ENCODE results near the gene TERB2.
"Not testable (repeated sequence)": the region's sequence is repeated elsewhere in the genome, so short reads cannot be mapped to it uniquely, and the experiment has no call there.

The TERB2 gene

DNA sequence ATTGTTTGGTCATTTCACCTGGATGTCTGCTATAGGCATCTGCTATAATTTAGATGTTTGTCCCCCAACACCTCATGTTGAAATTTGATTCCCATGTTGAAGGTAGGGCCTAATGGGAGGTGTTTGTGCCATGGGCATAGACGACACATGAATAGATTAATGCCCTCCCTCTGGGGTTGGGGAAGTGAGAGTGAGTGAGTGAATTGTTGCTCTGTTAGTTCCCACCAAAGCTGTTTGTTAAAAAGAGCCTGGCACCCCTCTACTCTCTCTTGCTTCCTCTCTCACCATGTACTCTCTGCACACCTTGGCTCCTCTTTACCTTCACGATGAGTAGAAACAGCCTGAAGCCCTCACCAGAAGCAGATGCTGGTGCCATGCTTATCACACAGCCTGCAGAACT lies 42.6 kb downstream of the TERB2 start:
- Histone ChIP-seq H3K27ac (ENCODE audit: low read depth, low read length) (no peak overlapping the region), H3K4me3 (ENCODE audit: low read depth in 1 of 2, low read length in 2 of 2) (no peak overlapping the region), H3K9me3 (ENCODE audit: control insufficient read depth in 1 of 2, low read length in 2 of 2) (no peaks in the 10 kb centered on the region), H3K36me3 (ENCODE audit: control insufficient read depth in 1 of 2, insufficient read depth in 2 of 2, low read length in 2 of 2) (no peaks in the 10 kb centered on the region), H3K9ac (ENCODE audit: low read depth in 1 of 2, low read length in 2 of 2) (no peak overlapping the region), H3K4me1 (ENCODE audit: control insufficient read depth in 1 of 2, insufficient read depth in 2 of 2, low read length in 2 of 2) (no peaks in the 10 kb centered on the region), H3K27me3 (ENCODE audit: control insufficient read depth in 1 of 2, insufficient read depth in 2 of 2, low read length in 2 of 2) (no peaks in the 10 kb centered on the region)

DNA sequence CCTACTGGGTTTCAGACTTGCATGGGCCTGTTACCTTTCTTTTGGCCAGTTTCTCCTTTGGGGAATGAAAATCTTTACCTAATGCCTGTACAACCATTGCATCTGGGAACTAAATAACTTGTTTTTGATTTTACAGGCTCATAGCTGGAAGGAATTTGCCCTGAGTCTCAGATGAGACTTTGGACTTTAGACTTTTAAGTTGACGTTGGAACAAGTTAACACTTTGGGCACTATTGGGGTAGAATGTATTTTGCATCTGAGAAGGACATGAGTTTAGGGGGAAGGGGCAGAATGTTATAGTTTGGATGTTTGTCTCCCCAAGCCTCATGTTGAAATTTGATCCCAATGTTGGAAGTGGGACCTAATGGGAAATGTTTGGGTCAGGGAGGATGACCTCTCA lies 44.7 kb downstream of the TERB2 start:
- not testable (repeated sequence) for H3K27ac ChIP-seq (ENCODE audit: low read depth, low read length)

DNA sequence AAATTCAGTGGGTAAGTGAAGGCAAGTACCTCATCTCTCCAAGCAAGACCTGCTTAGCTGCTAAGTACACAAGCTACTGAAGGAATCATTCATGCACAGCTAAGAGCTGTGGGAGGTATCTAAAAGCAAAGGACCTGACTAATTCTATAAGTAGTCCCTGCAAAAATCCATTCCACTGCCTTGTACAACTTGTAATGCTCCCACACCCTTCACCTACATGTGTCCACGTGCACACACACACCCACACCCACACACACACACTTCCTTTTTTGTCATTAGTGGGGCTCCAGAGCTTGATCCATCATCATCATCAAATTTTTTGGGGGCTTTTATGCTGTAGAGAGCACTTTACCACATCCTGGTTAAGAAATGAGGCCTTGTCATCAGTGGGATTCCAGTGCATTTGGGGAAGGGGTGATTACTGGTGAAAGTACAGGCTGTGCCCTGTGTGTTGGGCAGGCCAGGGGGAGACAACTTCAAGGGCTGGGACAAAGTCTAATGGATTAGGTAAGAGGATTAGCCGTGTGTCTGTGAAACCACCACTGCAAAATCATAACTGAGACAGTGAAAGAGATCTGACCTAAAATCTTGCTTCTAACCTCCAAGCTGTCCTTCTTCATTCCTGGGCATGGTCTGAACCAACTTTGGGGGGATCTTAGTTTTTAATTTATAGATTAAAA lies 47.4 kb downstream of the TERB2 start:
- not testable (repeated sequence) for H3K27ac ChIP-seq (ENCODE audit: low read depth, low read length)

More for the DNA sequence above, 44.7 kb downstream of the TERB2 start:
- not testable (repeated sequence) for H3K4me1 ChIP-seq (ENCODE audit: control insufficient read depth in 1 of 2, insufficient read depth in 2 of 2, low read length in 2 of 2); H3K27me3 ChIP-seq (ENCODE audit: control insufficient read depth in 1 of 2, insufficient read depth in 2 of 2, low read length in 2 of 2); H3K4me3 ChIP-seq (ENCODE audit: low read depth in 1 of 2, low read length in 2 of 2); H3K36me3 ChIP-seq (ENCODE audit: control insufficient read depth in 1 of 2, insufficient read depth in 2 of 2, low read length in 2 of 2); H3K9ac ChIP-seq (ENCODE audit: low read depth in 1 of 2, low read length in 2 of 2); H3K9me3 ChIP-seq (ENCODE audit: control insufficient read depth in 1 of 2, low read length in 2 of 2)

DNA sequence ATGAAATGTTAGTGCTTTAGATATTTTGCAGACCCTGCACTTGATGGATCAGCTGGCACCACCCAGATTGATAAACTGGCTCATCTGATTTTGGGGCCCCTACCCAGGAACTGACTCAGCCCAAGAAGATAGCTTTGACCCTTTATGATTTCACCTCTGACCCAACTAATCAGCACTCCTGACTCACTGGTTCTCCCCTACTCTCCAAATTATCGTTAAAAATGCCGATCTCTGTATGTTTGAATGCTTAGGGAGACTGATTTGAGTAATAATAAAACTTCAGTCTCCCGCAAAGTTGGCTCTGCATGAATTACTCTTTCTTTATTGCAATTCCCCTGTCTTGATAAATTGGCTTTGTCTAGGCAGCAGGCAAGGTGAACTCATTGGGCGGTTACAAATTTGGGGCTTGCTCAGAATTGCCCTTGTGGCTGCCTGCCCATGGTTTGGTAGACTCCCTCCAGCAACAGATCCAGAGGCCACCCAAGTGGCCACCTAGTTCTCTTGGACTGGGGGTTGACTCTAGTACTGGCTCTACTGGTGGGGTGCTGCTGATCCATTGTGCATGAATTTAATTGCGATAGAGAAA lies 48.2 kb downstream of the TERB2 start:
- H3K27me3 ChIP-seq (ENCODE audit: control insufficient read depth in 1 of 2, insufficient read depth in 2 of 2, low read length in 2 of 2); H3K36me3 ChIP-seq (ENCODE audit: control insufficient read depth in 1 of 2, insufficient read depth in 2 of 2, low read length in 2 of 2); H3K9ac ChIP-seq (ENCODE audit: low read depth in 1 of 2, low read length in 2 of 2); H3K9me3 ChIP-seq (ENCODE audit: control insufficient read depth in 1 of 2, low read length in 2 of 2); H3K27ac ChIP-seq (ENCODE audit: low read depth, low read length); H3K4me3 ChIP-seq (ENCODE audit: low read depth in 1 of 2, low read length in 2 of 2); H3K4me1 ChIP-seq (ENCODE audit: control insufficient read depth in 1 of 2, insufficient read depth in 2 of 2, low read length in 2 of 2): not testable (repeated sequence)

More for the DNA sequence above, 47.4 kb downstream of the TERB2 start:
- not testable (repeated sequence) for H3K36me3 ChIP-seq (ENCODE audit: control insufficient read depth in 1 of 2, insufficient read depth in 2 of 2, low read length in 2 of 2); H3K4me3 ChIP-seq (ENCODE audit: low read depth in 1 of 2, low read length in 2 of 2); H3K27me3 ChIP-seq (ENCODE audit: control insufficient read depth in 1 of 2, insufficient read depth in 2 of 2, low read length in 2 of 2); H3K9me3 ChIP-seq (ENCODE audit: control insufficient read depth in 1 of 2, low read length in 2 of 2); H3K4me1 ChIP-seq (ENCODE audit: control insufficient read depth in 1 of 2, insufficient read depth in 2 of 2, low read length in 2 of 2); H3K9ac ChIP-seq (ENCODE audit: low read depth in 1 of 2, low read length in 2 of 2)

DNA sequence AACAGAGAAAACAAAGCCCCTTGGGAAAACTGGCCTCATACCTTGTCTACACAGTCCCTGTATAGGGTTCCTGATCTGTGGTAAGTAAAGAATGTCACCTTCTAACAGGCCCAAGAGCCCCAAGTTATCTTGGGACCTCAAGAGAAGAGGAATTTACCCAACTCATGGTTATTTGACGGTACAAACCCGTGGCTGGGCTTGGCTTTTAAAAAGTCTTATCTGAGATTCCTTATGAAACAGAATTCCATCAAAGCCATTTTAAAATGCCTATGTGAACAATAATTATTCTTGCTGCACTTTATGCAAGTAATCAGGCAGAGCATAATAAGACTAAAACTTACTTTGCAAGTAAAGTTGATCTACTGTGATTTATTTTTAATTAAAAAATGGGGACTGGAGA lies 52.6 kb downstream of the TERB2 start:
- H3K4me3 ChIP-seq (ENCODE audit: low read depth in 1 of 2, low read length in 2 of 2): no peak overlapping the region
- no peaks in the 10 kb centered on the region for H3K27me3 ChIP-seq (ENCODE audit: control insufficient read depth in 1 of 2, insufficient read depth in 2 of 2, low read length in 2 of 2)
- H3K4me1 ChIP-seq (ENCODE audit: control insufficient read depth in 1 of 2, insufficient read depth in 2 of 2, low read length in 2 of 2): no peaks in the 10 kb centered on the region
- no peak overlapping the region for H3K27ac ChIP-seq (ENCODE audit: low read depth, low read length)
- no peak overlapping the region for H3K9ac ChIP-seq (ENCODE audit: low read depth in 1 of 2, low read length in 2 of 2)
- no peaks in the 10 kb centered on the region for H3K36me3 ChIP-seq (ENCODE audit: control insufficient read depth in 1 of 2, insufficient read depth in 2 of 2, low read length in 2 of 2)
- no peaks in the 10 kb centered on the region for H3K9me3 ChIP-seq (ENCODE audit: control insufficient read depth in 1 of 2, low read length in 2 of 2)

DNA sequence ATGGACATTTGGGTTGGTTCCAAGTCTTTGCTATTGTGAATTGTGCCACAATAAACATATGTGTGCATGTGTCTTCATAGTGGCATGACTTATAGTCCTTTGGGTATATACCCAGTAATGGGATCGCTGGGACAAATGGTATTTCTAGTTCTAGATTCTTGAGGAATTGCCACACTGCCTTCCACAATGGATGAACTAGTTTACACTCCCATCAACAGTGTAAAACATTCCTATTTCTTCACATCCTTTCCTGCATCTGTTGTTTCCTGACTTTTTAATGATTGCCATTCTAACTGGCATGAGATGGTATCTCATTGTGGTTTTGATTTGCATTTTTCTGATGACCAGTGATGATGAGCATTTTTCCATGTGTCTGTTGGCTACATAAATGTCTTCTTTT lies 58.6 kb downstream of the TERB2 start:
- H3K27me3 ChIP-seq (ENCODE audit: control insufficient read depth in 1 of 2, insufficient read depth in 2 of 2, low read length in 2 of 2); H3K9me3 ChIP-seq (ENCODE audit: control insufficient read depth in 1 of 2, low read length in 2 of 2); H3K36me3 ChIP-seq (ENCODE audit: control insufficient read depth in 1 of 2, insufficient read depth in 2 of 2, low read length in 2 of 2); H3K27ac ChIP-seq (ENCODE audit: low read depth, low read length); H3K9ac ChIP-seq (ENCODE audit: low read depth in 1 of 2, low read length in 2 of 2); H3K4me1 ChIP-seq (ENCODE audit: control insufficient read depth in 1 of 2, insufficient read depth in 2 of 2, low read length in 2 of 2); H3K4me3 ChIP-seq (ENCODE audit: low read depth in 1 of 2, low read length in 2 of 2): not testable (repeated sequence)

DNA sequence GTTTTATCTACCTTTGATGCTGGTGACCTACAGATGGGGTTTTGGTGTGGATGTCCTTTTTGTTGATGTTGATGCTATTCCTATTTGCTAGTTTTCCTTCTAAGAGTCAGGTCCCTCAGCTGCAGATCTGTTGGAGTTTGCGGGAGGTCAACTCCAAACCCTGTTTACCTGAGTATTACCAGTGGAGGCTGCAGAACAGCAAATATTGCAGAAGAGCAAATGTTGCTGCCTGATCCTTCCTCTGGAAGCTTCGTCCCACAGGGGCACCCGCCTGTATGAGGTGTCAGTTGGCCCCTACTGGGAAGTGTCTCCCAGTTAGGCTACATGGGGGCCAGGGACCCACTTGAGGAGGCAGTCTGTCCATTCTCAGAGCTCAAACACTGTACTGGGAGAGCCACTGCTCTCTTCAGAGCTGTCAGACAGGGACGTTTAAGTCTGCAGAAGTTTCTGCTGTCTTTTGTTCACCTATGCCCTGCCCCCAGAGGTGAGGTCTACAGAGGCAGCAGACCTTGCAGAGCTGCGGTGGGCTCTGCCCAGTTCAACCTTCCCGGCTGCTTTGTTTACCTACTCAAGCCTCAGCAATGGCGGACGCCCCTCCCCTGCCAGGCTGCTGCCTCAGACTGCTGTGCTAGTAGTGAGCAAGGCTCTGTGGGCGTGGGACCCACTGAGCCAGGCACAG lies 63.9 kb downstream of the TERB2 start:
- H3K9me3 ChIP-seq (ENCODE audit: control insufficient read depth in 1 of 2, low read length in 2 of 2); H3K9ac ChIP-seq (ENCODE audit: low read depth in 1 of 2, low read length in 2 of 2); H3K4me3 ChIP-seq (ENCODE audit: low read depth in 1 of 2, low read length in 2 of 2); H3K27ac ChIP-seq (ENCODE audit: low read depth, low read length); H3K27me3 ChIP-seq (ENCODE audit: control insufficient read depth in 1 of 2, insufficient read depth in 2 of 2, low read length in 2 of 2); H3K36me3 ChIP-seq (ENCODE audit: control insufficient read depth in 1 of 2, insufficient read depth in 2 of 2, low read length in 2 of 2): not testable (repeated sequence)
- H3K4me1 ChIP-seq (ENCODE audit: control insufficient read depth in 1 of 2, insufficient read depth in 2 of 2, low read length in 2 of 2): peaks cover 10 to 12% of the 10 kb centered on the region in 2 donors

DNA sequence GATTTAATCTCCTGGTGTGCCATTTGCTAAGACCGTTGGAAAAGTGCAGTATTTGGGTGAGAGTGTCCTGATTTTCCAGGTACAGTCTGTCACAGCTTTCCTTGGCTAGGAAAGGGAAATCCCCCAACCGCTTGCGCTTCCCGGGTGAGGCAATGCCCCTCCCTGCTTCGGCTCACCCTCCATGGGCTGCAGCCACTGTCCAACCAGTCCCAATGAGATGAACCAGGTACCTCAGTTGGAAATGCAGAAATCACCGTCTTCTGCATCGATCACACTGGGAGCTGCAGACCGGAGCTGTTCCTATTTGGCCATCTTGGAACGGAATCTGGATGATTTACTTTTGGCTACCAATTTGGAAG lies 64.4 kb downstream of the TERB2 start:
- H3K36me3 ChIP-seq (ENCODE audit: control insufficient read depth in 1 of 2, insufficient read depth in 2 of 2, low read length in 2 of 2); H3K27ac ChIP-seq (ENCODE audit: low read depth, low read length); H3K27me3 ChIP-seq (ENCODE audit: control insufficient read depth in 1 of 2, insufficient read depth in 2 of 2, low read length in 2 of 2); H3K9me3 ChIP-seq (ENCODE audit: control insufficient read depth in 1 of 2, low read length in 2 of 2); H3K4me3 ChIP-seq (ENCODE audit: low read depth in 1 of 2, low read length in 2 of 2); H3K9ac ChIP-seq (ENCODE audit: low read depth in 1 of 2, low read length in 2 of 2): not testable (repeated sequence)
- H3K4me1 ChIP-seq (ENCODE audit: control insufficient read depth in 1 of 2, insufficient read depth in 2 of 2, low read length in 2 of 2): peaks cover 10 to 12% of the 10 kb centered on the region in 2 donors

DNA sequence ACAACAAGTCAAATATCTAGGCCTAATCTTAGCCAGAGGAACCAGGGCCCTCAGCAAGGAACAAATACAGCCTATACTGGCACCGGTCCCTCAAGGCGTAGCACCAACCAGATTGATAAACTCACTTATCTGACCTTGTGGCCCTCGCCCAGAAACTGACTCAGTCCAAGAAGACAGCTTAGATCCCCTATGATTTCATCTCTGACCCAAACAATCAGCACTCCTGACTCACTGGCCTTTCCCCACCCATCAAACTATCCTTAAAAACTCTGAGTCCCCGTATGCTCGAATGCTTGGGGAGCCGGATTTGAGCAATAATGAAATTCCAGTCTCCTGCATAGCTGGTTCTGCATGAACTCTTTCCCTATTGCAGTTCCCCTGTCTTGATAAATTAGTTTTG lies 64.9 kb downstream of the TERB2 start:
- no peak overlapping the region for H3K27ac ChIP-seq (ENCODE audit: low read depth, low read length)
- H3K27me3 ChIP-seq (ENCODE audit: control insufficient read depth in 1 of 2, insufficient read depth in 2 of 2, low read length in 2 of 2): peaks cover 0 to 2% of the 10 kb centered on the region in 2 donors
- H3K36me3 ChIP-seq (ENCODE audit: control insufficient read depth in 1 of 2, insufficient read depth in 2 of 2, low read length in 2 of 2): no peaks in the 10 kb centered on the region
- no peaks in the 10 kb centered on the region for H3K9me3 ChIP-seq (ENCODE audit: control insufficient read depth in 1 of 2, low read length in 2 of 2)
- no peak overlapping the region for H3K9ac ChIP-seq (ENCODE audit: low read depth in 1 of 2, low read length in 2 of 2)
- peaks cover 10 to 13% of the 10 kb centered on the region in 2 donors for H3K4me1 ChIP-seq (ENCODE audit: control insufficient read depth in 1 of 2, insufficient read depth in 2 of 2, low read length in 2 of 2)
- H3K4me3 ChIP-seq (ENCODE audit: low read depth in 1 of 2, low read length in 2 of 2): no peak overlapping the region

DNA sequence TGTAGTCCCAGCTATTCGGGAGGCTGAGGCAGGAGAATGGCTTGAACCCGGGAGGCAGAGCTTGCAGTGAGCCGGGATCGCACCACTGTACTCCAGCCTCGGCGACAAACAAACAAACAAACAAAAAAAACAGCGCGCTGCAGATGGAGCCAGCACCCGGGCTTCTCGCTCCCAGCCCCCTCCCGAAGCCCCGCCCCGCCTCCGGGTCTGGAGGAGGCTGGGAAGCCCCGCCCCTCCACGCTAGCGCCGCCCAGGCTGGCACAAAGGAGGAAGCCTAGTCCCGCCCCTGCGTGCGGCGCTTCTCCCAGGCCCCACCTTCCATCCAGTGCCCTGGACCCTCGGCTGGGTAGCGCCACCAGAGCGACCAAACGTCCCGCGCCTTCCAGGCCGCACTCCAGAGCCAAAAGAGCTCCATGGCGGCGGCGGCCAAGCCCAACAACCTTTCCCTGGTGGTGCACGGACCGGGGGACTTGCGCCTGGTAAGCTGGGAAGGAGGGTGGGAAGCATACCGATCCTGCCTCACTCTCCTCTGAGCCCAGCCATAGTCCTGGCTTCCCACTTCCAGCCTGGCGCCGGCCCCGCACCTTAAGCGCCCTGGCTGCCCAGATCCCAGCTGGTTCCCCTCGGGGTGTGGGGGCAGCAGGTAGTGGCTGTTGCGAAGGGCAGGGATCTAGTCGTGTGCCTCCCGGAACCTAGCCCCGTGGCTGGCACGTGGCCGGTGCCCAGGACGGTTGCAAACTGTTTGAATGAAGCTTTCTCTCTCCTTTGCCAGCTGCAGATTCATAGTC lies 66.6 kb downstream of the TERB2 start, which contains the start of gene SORD:
TSS of gene SORD (plus strand) at position 325 of the 788 bp plus-strand sequence. CDS start at position 414, 89 bp downstream.
- Histone ChIP-seq H3K27me3 (ENCODE audit: control insufficient read depth in 1 of 2, insufficient read depth in 2 of 2, low read length in 2 of 2) (peaks cover 0 to 2% of the 10 kb centered on the region in 2 donors), H3K36me3 (ENCODE audit: control insufficient read depth in 1 of 2, insufficient read depth in 2 of 2, low read length in 2 of 2) (no peaks in the 10 kb centered on the region), H3K27ac (ENCODE audit: low read depth, low read length) (no peak within 1 kb of the TSS), H3K4me1 (ENCODE audit: control insufficient read depth in 1 of 2, insufficient read depth in 2 of 2, low read length in 2 of 2) (peaks cover 18% of the 10 kb centered on the region in 2 donors), H3K4me3 (ENCODE audit: low read depth in 1 of 2, low read length in 2 of 2) (peak within 1 kb of the TSS; percentile 82 to 93), H3K9me3 (ENCODE audit: control insufficient read depth in 1 of 2, low read length in 2 of 2) (no peaks in the 10 kb centered on the region), H3K9ac (ENCODE audit: low read depth in 1 of 2, low read length in 2 of 2) (peak within 1 kb of the TSS; percentile 67 to 83)

All from duodenal mucosa (tissue), 2 donors.